Activated CD4-positive, alpha-beta T cell treated with anti-CD3 and anti-CD28 coated beads for 1 hour (primary cell): ENCODE measurements around the gene ANTXR1.
"Not testable (repeated sequence)": the region's sequence is repeated elsewhere in the genome, so short reads cannot be mapped to it uniquely, and the experiment has no call there.

Experiments
- DNase-seq: peaks from one replicate; pipeline ENCODE4 v3.0.0-alpha.2; 2020

ANTXR1 gene

GRCh38 chr2:69213782-69214181 lies 200.8 kb downstream of the ANTXR1 start:
- no peak for DNase-seq

DNA sequence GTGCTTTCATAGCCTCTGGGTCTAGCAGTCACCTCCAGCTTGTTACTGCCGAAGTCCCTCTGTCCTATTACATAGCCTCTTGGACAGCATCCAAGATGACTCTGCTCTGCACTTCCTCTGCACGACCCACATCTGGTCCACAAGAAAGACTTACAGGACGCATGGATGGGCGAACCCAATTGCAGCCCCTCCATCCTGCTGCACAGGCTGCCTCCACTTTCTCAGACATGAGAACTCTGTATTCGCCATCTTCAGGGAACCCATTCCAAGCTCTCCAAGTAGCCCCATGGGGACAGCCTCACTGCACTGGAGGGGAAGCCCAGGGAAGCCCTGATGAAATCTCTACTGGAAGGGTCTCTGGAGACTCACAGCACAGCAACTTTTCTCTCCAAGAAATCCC lies 201.9 kb downstream of the ANTXR1 start:
- no peak for DNase-seq

DNA sequence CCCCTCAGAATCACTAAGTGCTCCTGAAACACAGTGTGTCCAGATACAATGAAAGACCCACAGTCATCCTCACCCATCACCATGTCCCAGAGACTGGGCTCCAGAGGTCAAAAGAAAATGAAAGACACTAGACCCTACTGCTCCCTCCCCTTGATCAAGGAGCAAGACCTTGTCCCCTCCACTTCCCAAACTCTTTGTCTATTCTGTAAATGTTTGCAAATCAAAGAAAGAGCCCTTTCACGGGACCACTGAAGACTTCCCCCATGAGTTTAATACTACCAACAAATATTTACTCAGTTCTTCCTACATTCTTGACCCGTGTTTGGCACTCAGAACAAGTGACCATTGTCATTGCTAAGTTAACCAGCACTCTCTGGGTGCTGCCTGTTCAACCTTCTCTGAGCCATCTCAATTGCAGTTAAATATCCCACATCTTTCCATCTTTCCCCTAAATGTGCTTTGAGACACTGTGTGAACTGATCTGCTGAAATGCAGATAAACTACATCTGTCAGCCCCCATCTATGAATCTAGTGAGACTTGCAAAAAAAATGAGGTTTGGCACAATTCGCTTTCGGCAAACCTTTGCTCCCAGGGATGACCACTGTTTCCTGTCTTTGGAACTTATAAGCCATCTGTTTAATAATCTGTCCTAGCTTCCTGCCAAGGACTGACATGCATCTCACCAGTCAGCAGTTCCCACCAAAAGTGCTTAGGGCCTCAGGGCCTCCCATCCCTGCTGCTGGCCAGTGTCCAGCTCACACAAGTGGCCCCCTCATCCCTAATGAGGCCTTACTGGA lies 203.8 kb downstream of the ANTXR1 start:
- DNase-seq, result no peak

DNA sequence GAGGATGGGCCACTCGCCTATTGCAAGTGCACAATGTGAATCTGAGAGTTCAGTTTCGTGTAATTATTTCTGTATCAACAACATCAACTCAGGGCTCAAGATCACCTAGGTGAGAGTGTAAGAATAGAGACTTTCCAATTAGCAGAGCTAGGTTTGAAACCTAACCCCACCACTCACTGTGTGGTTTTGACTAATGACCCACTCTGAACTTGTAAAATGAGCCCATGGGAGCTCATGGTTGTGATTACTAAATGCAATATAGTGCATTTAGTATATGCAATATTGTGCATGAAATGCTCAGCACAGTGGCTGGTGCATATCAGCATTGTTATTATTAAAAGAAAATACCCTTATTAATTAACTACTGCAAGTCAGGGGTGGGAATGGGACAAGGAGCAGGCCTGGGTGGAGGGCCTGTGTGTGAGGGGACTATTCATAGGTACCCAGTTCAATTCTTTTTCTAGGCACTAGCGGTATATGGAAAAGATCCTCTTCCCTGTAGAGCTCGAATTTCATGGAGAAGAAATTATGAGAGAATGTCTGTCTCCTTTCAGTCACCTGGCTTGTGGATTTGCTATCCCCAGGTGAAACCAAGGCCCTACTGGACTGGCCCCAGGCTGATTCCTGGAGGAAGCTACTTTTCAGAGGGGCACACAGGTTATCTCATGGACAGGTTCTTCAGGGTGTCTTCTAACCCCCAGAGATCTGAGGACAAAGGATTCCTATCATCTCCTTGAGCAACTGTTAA lies 204.5 kb downstream of the ANTXR1 start:
- DNase-seq, result no peak

GRCh38 chr2:69221512-69221911 lies 208.5 kb downstream of the ANTXR1 start:
- no peak for DNase-seq

DNA sequence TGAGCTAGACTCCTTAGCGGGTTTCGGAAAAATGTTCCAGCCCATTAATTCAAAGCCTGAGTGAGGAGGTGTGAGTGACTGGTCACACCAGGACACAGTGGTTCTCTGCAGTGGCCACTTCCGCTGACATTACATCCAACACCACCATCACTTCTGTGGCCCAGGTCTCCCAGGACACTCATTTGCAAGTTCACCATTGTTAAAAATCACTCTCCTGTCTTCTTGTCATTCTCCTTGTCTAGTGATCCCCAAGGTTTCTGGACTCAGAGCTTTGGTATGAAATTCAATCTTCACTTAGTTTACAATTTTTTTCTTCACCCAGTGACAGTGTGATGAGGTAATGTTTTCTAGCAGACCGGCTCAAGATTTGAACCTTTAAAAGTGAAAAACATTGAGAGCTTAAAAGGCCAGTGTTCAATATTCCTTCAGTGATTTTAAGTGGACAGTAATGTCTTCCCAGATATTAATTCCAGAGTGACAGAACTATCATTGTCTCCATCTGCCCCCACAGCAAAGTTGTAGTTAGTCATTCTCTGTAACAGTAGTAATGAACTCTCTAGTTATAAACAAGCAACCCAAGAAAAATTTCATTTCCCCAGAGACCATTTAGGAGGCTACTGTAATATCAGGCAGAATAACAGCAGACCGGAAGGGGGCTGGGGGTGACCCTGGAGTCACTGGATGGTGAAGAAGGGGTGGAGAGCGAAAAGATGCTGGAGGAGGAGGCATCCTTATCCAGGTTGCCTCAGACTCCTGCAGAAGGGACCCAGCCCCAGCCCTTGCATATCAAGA lies 209.2 kb downstream of the ANTXR1 start:
- DNase-seq, result no peak

DNA sequence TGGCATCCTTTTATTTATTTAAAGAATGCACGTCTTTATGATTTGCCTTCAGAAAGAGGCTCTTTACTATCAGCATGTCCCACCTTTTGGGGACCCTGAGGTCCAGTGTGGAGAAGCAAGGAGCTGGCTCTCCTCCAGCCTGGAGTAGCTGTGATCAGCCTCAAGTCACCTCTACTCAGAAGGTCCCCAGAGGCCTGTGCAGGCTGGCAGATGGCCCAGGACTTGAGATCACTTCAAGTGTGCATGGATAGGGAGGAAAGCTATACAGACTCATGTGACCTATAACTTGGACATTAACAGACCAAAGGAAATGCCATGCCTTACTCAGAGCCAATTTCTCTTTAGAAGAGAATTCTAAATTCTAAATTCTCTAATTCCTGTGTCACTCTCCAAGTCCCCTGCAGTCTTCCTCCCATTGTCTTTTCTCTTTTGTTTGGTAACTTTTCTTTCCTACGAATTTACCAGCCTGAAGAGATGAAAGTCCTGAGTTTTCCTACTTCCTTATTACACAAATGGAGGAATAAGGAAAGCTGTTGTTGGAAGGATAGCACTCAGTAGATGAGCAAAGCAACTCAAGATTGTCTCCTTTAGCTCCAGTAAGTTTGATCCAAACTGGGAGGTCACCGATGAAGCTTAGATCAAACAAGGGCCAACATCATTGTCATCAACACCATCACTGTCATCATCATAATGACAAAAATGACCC lies 210.1 kb downstream of the ANTXR1 start:
- no peak for DNase-seq

DNA sequence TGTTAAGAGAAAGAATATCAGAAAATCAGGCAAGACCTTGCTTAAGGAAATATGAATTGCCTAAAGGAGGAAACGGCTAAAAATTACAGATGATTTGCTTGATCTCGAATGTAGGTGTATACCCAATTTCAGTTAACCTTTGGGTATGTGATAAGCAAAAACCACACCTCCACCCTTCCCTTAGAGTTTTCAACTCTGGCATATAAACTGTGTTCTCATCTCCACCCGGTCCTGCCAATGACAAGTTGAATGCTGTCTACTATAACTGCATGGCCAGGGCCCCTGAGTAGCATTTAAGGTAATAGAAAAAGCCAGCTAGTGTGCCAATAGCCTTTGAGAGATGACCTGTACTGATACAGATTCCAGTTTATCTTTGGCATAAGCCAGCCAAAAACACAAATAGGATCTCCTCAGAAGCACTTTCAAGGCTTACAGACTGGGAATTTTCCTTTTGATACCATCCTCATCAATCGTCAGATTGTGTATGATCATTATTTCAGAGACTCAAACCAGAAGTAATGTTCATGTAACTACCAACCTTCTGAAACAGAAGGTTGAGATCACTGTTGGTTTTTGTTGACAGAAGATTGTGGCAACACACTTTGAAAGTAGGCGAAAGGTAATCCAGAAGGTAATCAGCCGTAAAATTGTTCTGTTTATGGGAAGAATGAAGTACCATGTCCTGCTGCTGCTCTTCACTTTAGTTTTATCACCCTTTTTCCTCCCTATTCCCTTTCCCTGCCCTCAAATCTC lies 211.0 kb downstream of the ANTXR1 start:
- DNase-seq, result no peak

DNA sequence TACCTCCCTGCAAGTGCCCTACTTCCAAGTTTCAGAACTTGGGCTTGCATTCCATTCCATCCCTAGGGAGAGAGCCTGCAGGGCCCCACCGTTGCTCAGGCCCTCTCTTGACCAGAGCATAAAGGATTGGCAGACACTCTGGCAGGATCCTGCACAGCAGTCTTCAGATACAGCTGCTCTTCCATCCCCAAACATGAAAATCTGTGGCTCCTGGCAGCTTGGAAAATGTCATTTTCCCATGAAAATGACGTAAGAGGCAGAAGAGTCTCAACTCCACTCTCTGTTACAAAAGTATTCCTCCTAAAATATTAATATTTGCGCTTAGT lies 211.5 kb downstream of the ANTXR1 start:
- no peak for DNase-seq

DNA sequence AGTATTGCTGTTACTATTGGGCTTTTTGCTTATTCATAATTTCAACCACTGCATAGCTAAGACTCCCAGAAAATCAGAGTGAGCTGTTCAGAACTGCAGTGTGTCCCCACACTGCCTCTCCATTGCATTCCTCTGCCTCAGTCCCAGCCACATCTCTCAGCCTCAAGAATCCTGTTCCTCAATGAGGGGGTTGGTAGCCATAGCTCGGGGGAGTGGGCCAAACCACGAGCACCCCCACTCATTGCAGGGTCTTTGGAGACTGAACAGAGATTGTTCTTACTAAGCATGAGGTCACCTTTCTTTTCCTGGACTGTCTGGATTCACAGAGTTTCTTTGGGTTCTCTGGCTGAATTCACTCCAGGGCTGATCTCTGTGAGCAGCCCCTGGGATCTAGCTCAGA lies 213.0 kb downstream of the ANTXR1 start:
- no peak for DNase-seq

DNA sequence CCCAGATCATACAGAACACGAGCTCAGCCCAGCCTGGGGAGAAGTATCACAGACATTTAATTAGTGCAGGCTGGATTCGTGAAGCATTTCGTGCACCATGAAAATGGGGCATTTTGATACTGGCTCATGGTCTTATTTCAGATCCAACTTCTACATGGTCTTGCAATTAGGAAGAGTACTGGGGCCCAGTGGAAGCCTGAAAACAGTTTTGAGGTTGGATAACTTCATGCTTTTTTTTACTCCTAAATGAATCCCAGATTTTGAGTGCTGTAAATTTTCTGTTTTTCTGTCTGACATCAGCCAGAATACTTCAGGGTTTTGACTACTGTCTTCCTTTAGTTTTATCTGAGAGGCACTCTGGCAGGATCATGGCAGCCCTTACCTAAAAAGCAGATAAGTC lies 213.9 kb downstream of the ANTXR1 start:
- no peak for DNase-seq

GRCh38 chr2:69227716-69228115 lies 214.7 kb downstream of the ANTXR1 start:
- DNase-seq, result no peak

- DNase-seq, result not testable (repeated sequence)
These were observed 218.0 kb downstream of the ANTXR1 start for GRCh38 chr2:69230946-69231345.

DNA sequence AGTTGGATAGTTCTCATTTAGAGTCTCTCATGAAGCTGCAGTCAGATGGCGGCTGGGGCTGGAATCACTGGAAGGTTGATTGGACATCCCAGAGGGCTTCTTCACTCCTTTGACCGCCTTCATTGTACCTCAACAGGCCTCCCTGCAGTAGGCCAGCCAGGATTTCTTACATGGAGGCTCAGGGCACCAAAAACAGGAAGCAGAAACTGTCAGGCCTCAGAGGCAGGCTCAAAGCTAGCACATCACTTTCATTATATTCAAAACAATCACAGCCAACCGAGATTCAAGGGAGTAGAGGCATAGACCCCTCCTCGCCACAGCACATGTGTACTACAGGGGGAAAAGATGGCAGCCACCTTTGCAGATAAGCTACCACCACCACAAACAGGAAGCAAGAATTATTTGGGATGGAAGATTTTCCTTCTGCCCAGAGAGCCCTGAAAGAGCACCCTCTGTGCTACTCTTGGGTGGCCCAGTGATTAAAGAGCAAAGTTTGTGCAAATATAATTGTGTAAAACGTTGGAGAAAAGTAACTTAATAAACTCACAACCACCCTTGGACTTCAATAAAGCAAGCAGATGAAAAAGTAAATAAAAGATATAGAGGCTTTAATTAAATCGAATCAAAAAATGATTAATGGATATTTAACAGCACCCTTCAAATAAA lies 218.8 kb downstream of the ANTXR1 start:
- DNase-seq, result no peak

GRCh38 chr2:69235835-69236234 lies 222.9 kb downstream of the ANTXR1 start:
- not testable (repeated sequence) for DNase-seq

GRCh38 chr2:69237070-69237670 lies 224.2 kb downstream of the ANTXR1 start:
- DNase-seq, result no peak

DNA sequence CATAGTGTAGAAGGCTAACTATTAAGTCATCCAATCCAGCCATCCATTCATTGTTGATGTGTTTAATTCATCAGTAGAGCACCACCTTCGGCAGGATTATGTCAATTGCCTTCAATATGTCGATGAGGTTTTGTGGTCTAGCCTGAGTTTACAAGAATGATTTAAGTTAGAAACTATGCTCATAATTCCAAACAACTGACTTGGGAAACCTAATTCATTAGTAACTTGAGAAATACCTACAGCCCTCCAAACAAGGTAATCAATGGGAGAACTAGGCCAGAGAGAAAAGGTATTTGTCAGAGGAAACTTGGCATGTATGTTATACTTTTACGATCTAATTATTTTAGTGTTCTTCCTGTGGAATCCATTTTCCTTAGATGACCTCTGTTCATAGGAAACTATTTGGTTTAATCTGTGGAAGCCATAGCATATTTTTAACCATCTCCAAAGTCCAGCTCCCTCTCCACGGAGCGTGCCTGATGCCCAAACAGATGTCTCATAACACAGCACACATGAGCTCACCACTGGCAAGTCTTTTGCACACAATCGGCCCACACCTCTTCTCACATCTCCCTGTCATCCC lies 225.6 kb downstream of the ANTXR1 start:
- DNase-seq, result no peak

DNA sequence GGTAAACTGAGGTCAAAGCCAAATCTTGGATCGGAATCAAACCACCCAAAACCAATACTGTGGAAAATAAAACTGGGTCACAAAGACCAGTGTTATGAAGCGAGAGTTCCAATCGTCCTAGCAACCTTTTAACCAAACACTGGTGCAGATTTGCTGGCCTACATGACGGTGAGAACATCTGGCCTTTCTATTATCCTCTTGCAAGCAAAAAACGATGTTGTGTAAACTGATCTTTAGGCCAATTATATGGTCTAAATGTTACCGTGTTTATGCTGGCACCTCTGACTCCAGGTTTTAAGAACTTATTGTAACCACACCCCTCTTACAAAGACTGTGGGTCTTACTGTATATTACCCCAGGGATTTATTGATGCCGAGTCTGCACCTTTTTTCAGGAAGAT lies 228.1 kb downstream of the ANTXR1 start:
- no peak for DNase-seq

GRCh38 chr2:69241664-69242514 lies 228.9 kb downstream of the ANTXR1 start:
- no peak for DNase-seq

DNA sequence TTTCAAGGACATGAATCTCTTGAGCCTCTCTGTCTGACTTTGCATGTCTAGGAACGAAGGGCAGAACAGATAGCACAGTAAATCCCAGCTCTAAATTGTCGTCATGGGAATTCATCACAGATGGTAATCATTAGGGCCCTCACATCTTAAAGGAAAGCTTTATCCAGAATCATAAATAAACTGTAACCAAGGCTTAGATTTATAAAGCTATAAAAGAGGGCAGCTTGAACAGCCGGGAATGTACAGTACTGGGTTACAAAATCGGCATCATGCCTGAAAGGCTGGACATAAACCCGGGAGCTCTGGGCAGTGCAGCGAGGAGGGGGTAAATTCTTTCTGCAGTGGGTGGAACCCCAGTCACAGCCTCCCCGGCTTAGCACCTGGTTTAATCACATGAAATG lies 229.7 kb downstream of the ANTXR1 start:
- no peak for DNase-seq
